Stimulated activated CD4-positive, alpha-beta T cell treated with anti-CD3 and anti-CD28 coated beads, Interleukin-2, amount 100 ng/mL, for 48 hours (primary cell): ENCODE results near the gene JUP.
A peak's percentile ranks its signal among the peaks of the same experiment; 100 is the strongest.

Source experiments
- DNase-seq, 2 donors: peaks; one replicate each; pipeline ENCODE4 v3.0.0-alpha.2; 2020

Gene JUP

GRCh38 chr17:41748275-41748674 is 38.2 kb downstream of the JUP start:
- DNase-seq: no peak

GRCh38 chr17:41741709-41742108 is 44.8 kb downstream of the JUP start:
- no peak for DNase-seq

GRCh38 chr17:41740506-41740905 is 46.0 kb downstream of the JUP start:
- DNase-seq: no peak

- no peak for DNase-seq
These were observed 46.7 kb downstream of the JUP start for GRCh38 chr17:41739661-41740352.

DNA sequence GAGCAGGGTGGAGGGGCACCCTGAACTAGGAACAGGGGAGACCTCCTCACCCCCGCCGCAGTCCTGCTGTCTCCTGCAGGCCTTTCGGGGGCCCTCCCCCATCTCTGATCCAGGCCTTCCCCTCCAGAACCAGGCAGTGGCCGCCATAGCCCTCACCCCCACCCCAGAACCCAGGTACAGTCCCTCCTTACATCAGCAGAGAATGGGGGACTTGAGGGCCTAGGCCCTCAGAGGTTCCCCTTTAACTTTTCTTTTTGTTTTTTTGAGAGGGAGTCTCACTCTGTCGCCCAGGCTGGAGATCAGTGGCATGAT is 47.8 kb downstream of the JUP start:
- no peak for DNase-seq

- DNase-seq: peak; percentile 77 to 83
These were observed 48.3 kb downstream of the JUP start for GRCh38 chr17:41738077-41738800.

GRCh38 chr17:41737680-41738023 is 48.9 kb downstream of the JUP start:
- no peak for DNase-seq

- no peak for DNase-seq
These were observed 49.4 kb downstream of the JUP start for GRCh38 chr17:41736983-41737679.

- DNase-seq: no peak
These were observed 50.8 kb downstream of the JUP start for GRCh38 chr17:41735744-41736143.

DNA sequence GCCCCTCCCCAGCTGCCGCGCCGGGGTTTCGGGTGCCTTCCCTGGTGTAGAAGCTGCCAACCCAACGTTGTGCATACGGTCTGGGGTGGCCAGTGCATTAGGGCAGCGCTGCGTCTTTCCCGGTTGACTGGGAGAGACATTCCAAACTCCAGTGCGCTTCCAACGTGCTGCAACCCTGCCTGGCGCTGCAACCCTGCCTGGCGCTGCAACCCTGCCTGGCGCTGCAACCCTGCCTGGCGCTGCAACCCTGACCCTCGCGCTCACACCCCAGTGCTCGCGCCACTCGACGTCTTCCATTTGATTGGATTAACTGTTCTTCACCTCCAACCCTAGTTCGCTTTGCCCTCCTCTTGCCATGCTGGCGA is 51.6 kb downstream of the JUP start:
- DNase-seq: no peak

GRCh38 chr17:41734139-41734948 is 52.2 kb downstream of the JUP start, which contains the start of gene HAP1:
Gene HAP1, minus strand, starts transcription at chr17:41734643. Its CDS starts 9 bp downstream, at chr17:41734634.
- peak in 1 of 2 donors; percentile 30 for DNase-seq

DNA sequence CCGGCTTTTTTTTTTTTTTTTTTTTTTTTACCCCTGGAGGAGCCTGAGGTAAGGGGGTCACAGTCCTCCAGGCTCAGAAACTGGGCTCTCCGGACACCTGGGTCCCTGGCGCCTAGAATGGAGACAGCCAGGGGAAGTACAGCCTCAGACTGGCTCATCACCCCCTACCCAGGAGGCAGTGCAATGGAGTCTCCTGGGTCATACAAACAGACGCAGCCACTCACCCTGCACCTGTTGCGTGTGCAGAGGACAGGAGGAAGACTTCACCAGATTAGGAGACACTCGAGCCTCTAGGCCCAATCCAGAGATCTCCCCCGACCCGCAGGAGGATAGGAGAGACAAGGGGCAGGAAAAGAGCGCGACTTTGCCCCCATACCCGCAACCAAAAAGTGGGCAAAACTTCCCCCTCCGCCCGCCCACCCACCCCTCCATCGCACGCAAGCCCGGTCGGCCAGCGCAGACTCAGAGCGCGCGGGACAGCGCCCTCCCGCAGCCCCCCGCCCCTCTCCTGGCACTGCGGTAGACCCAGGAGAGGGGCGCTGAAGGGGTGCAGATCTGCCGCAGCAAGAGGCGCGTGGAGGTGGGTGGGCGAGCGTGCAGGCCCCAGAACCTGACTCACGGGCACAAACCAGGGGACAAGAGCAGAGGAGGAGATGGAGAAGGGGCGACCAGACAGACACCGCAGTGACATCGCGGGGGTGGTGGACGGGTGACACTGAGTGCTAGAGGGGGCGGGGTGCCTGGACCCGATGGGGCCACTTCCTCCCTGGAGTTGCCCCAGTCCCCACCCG is 53.0 kb downstream of the JUP start:
- DNase-seq: no peak

GRCh38 chr17:41731836-41732235 is 54.7 kb downstream of the JUP start:
- DNase-seq: no peak

DNA sequence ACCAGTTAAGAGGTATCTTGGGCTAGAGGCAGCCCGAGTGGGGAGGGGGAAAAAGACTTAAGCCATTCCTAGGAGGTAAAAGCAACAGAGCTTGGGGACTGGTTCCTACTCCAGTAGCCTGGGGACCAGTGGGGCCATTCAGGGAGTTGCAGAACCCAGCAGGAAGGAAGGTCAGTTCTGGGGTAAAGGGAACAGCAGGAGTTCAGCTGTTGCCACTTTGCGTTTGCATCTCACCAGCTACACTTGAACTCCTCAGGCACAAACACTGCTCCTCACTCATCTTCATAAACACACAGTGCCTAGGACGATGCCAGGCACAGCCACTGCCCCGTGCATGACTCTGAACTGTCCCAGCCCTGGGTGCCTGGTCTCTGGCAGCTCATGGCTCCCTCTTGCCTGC is 56.0 kb downstream of the JUP start:
- DNase-seq: no peak

DNA sequence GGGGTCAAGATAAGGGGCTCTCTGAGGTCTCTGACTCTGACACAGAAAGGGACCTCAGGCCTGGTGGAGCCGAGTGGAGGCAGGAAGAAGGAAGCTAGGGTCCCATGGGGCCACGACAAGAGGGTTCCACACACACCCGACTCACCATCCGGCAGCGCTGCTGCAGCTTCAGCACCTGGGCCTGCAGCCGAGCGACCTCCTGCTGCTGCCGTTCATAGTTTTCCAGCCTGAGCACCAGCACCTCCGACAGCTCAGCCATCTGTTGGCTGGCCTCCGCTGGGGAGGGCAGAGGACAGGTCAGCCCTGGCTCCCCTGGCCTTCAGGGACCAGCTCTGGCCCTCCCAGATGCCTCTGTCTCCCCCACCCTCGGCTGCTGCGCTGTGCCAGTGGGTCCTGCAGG is 58.5 kb downstream of the JUP start:
- no peak for DNase-seq

DNA sequence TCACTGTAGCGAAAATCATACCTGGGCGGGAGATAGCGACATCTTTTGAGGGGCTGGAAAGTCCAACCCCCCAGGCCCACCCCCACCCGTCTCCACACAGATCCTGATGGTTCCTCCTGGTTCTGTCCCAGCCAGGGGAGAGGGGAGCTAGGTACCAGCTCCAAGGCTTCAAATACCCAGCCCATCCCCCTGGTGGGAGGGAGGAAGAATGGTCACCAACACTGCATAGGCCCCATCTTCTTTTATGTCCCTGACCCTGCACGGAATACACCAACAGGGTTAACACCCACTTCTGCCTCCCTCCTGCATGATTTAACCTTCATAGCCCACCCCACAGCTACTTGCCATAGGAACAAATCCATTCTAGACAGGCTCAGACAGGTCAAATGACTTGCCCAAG is 61.4 kb downstream of the JUP start:
- no peak for DNase-seq

DNA sequence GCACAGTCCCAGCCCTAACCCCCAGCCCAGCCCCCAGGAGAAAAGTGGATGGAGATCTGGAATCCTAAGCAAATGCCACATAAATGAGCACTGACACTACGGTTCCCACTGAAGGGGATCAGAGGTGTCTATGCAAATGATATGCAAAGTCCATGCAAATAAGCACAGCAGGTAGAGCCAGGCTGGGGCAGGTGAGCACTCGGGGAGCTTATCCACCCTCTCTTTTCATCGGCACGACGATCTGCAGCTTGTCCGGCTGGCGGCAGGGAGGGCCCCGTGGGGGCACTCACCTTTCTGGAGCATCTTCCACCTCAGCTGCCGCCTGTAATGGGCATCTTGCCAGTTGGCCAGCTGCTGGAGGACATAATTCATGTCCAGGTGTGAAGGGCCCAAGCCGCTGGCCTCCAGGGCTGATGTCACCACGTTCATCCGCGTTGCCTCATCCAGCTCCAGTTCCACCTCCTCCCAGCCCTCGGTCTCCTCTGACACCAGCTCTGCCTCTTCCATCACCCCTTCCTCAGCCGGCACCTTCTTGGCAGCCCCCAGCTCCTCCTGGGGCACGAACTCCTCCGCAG is 61.9 kb downstream of the JUP start:
- no peak for DNase-seq

- DNase-seq: no peak
These were observed 62.6 kb downstream of the JUP start for GRCh38 chr17:41723801-41724475.

- no peak for DNase-seq
These were observed 64.3 kb downstream of the JUP start for GRCh38 chr17:41722231-41722630.

- no peak for DNase-seq
These were observed 68.2 kb downstream of the JUP start for GRCh38 chr17:41718287-41718645.

- DNase-seq: no peak
These were observed 68.9 kb downstream of the JUP start for GRCh38 chr17:41717408-41718286.
